HK-2 (cell line): Measurements from ENCODE around the gene PTGES2.
A peak's percentile ranks its signal among the peaks of the same experiment; 100 is the strongest.
"Not testable (repeated sequence)": the region's sequence is repeated elsewhere in the genome, so short reads cannot be mapped to it uniquely, and the experiment has no call there.

Source experiments
- DNase-seq: peaks from one replicate; pipeline ENCODE4 v3.0.0-alpha.2; 2018; ENCODE audit not compliant: unreplicated experiment

Gene PTGES2

DNA sequence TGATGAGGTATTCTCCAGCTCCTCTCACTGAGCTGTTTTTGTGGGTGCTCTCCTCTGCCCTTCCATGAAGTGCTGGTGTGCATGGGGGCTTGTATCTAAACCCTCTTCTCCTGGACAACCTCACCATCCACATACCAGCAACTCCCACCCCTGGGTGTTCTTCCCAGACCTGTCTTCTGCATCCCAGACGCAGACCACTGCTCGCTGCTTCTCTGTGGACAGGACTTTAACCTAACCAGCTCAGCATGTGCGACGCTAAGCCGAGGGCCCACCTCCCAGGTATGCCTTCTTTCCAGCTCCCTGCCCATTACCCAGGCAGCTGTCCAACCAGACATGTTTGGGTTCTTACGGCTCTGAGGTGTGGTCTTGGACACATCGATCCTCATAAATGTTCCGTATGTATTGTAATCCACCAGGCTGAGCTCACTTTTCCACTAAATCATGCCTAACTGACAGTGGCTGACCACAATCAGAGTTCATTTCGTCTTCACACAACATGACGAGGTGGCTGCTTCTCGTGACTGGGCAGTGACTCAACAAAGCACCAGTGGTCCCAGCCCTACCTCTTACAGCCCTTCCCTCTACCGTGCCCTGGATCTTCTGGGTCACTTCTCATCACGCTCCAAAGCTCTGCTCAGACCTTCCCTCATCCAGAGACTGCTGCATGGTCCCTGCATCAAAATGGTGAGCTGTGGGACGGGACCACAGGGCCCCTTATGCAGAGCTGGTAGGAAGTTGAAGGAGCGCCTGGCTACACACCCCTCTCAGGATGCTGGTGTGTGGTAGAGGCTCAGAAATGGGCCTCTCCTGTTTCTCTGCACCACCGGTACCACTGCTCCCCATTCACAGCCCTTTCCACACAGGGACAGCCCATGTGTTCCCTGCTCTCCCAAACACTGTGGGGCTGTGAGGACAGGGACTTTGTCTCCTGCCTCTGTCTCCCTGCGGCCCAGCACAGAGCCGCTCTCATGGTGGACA lies 9.6 kb upstream of the PTGES2 start:
- DNase-seq, result peak; percentile 72

DNA sequence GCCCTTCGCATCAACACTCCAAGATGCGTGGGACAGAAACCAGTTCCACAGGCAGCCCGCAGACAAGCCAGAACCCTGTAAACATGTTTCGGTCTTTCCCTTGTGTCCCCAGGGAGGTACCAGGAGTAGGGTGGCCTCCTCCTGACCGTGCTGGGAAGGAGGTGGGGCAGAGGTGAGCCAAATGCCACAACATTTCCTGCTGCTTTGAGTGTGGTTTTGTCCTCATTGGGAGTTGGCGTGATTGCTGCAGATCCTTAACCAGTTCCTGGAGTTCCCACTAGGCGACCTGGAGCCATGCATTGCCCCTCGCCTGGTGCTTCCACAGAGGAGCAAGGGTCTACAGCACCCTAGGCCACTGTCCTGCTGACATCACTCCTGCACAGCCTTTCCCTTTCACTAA lies 8.0 kb upstream of the PTGES2 start:
- DNase-seq, result not testable (repeated sequence)

DNA sequence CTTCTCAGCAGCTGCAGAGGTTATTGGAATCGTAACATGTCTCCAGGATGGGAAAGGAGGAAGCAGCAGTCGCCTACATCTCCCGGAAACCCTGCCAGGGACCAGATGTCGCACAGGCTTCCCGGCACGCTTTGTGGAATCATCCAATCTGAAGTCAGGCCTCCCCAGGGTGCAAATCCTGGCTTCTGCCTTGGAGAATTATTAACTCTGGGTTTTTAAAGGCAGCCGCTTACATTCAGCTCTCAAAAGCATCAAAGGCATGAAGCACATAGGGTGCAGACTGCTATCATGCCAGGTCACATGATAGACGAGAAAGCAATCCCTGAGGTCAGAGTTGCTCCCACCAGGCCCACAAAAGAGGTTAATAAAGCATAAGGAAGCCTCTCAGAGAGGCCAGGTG lies 4.6 kb upstream of the PTGES2 start:
- not testable (repeated sequence) for DNase-seq

DNA sequence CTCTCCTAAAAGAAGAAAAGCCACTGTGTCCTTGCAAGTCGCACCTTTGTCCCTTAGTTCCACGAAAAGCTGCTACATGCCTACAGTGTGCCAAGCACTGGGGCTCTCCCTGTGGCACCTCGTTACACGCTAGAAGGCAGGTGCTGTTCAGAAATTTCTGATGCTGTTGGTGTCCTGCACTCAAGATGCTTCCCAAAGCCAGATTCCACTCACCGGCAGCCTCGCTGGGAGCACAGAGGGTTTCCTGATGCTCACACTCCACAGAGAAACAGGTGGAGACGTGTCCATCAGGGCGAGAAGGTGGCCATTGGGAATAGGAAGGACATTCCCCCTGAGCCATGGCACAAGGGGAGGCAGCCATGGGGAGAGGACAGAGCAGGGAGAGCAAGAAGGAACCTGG lies 3.8 kb upstream of the PTGES2 start:
- DNase-seq, result not testable (repeated sequence)

DNA sequence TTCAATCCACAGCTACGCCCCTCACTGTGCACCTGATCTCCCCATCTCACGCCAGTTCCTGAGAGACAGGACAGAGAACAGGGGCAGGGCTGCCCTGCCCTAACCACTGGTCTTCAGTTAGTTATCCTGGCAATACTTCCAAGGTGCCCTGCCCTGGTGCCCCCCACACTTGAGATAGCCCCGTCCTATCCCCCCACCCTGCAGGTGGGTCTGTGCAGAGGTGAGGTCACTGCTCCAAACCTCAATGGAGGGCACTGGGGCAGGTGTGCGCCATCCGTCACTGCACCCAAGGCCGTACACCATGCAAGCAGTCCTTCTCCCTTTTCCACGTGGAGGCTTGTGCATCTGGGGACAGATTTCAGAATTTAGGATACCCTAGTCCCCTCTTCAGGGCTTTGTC lies 3.1 kb upstream of the PTGES2 start:
- DNase-seq, result not testable (repeated sequence)

DNA sequence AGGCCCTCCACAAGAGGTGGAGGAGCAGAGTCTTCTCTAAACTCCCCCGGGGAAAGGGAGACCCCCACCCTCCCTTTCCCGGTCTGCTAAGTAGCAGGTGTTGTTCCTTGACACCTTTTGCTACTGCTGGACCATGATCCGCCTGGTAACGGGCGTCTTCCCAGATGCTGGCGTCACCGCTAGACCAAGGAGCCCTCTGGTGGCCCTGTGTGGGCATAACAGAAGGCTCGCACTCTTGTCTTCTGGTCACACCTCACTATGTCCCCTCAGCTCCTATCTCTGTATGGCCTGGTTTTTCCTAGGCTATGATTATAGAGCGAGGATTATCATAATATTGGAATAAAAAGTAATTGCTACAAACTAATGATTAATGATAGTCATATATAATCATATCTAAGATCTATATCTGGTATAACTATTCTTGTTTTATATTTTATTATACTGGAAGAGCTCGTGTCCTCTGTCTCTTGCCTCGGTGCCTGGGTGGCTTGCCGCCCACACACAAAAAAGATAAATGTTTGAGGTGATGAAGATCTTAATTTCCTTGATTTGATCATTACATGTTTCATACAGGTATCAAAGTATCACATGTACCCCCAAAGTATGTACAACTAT lies 2.6 kb upstream of the PTGES2 start:
- not testable (repeated sequence) for DNase-seq

DNA sequence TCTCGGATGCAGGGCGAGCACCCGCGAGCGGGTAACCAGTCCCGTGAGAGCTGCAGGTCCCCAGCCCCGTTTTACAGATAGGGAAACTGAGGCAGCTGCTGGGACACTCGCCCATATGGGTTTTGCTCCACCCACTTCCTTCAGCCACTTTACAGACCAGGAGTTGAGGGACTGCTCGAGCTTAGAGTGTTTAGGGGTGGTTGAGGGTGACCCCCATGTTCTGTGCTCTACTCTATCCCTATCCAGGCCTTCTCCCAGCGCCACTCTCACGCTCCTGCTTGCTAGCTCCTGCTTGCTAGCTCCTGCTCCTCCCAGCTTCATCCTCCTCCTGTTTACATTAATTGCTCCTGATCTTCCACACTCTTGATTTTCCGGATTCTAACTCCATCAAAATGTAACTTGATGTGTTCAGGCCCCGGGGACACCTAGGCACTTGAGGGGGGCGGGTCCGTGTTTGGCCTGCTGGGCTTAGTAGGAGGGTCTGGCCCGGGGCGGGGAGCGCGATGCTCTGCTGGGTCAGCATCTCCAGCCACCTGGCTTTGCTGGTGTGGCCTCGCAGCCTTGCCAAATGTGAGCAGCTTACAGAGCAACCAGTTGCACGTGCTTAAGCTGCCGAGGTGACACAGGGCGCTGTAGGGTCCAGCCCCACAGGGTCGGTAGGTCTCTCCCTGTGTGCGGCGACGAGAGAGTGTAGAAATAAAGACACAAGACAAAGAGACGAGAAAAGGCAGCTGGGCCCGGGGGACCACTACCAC lies 1.5 kb upstream of the PTGES2 start:
- no peak for DNase-seq

GRCh38 chr9:128127990-128128835 lies 684 bp upstream of the PTGES2 start:
- DNase-seq, result peak; percentile 88

- no peak for DNase-seq
Observed at GRCh38 chr9:128125580-128126354, 1.8 kb downstream of the PTGES2 start.

DNA sequence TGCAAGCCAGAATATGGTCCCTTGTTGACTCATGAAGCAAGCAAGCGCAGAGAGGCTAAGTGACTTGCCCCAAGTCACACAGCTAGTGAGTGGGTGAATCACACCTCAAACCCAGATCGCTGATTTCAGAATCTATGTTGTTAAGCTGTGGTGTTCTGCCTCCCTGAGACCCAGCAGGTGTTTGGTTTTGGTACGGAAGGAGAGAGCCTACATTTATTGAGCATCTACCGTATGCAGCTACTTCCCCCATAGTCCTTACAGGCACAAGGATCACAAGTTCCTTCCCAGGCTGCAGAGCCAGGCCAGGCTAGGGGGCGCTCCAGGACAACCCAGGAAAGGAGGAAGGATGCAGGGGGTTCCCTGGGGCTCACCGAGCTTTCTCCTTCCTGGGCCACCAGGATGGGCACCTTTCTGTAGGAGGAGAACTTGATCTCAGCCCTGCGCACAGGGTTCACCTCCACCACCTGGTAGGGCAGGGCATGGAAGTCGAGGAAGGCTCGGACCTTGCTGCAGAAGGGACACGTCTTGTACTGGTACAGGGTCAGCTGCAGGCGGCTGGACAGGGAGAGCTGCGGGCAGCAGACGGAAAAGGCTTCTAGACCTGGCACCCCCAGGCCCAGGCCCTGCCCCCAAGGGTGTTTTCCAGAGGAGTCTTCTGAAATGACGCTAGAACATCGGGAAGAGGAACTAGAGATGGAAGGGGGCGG lies 2.5 kb downstream of the PTGES2 start:
- peak; percentile 44 for DNase-seq

DNA sequence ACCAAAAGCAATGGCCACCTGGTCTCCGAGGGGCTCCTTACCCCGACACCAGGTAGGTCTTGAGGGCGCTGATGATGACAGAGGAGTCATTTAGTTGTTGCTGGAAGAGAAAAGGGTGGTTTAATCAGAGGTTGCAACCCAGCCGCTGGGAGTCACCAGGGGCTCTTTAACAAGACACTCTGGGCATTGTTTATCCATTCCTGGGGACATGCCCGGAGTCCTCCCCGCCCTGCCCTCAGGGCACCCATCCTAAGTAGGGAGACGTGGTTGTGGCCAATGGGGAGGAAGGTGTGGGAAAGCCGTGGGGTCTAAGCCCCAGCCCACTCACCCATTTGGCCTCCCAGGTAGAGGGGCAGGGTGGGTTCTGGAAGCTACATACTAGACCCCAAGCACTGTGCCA lies 3.1 kb downstream of the PTGES2 start:
- no peak for DNase-seq

GRCh38 chr9:128123451-128124080 lies 4.0 kb downstream of the PTGES2 start:
- no peak for DNase-seq

DNA sequence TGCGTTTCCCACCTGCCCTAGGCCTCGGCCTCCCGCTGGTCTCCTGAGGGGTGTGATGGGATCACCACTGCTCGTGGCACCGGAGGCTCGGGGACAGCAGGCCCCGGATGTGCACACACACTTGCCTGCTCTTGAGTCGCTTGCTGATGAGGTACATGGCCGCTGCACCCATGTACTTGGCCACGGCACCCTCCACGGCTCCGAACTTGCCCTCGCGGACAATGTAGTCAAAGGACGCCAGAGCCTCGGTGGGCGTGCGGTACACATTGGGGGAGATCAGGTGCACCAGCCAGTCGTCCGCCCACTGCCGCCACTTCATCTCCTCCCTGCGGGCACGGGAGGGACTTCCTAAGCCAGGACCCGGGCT lies 4.7 kb downstream of the PTGES2 start:
- no peak for DNase-seq

GRCh38 chr9:128121924-128122808 lies 5.4 kb downstream of the PTGES2 start:
- DNase-seq, result no peak

GRCh38 chr9:128121466-128121810 lies 6.1 kb downstream of the PTGES2 start:
- no peak for DNase-seq

DNA sequence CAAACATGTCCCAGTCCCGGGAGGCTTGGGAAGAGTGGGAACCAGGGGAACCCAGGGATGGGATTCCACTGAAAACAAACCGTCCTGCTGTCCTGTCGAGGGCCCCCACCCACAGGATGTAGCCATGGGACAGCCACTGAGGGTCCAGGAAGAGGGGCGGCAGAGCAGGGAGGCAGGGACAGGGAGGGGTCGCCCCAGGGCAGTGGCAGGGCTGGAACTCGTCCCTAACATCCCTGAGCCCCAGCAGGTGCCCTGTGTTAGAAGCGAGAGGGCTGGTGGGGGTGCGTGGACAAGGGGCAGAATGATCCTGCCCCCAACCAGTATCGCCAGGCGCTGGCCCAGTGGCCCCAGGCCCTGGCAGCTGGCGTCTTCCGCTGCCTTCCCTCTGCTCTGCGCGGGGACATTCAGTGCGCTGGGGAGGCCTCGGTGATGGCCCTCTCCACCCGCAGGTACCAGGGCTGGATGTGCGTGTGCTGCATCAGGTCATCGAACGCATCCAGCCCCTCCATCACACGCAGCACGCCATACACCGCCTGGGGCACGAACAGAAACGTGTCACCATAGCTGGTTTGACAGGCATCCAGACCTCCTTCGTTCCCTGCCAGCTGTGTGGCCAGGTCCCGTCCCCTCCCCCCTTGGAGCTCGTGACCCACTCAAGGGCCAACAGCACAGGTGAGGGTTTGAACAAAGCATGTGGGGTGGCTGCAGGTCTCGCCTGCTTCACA lies 6.6 kb downstream of the PTGES2 start:
- no peak for DNase-seq

DNA sequence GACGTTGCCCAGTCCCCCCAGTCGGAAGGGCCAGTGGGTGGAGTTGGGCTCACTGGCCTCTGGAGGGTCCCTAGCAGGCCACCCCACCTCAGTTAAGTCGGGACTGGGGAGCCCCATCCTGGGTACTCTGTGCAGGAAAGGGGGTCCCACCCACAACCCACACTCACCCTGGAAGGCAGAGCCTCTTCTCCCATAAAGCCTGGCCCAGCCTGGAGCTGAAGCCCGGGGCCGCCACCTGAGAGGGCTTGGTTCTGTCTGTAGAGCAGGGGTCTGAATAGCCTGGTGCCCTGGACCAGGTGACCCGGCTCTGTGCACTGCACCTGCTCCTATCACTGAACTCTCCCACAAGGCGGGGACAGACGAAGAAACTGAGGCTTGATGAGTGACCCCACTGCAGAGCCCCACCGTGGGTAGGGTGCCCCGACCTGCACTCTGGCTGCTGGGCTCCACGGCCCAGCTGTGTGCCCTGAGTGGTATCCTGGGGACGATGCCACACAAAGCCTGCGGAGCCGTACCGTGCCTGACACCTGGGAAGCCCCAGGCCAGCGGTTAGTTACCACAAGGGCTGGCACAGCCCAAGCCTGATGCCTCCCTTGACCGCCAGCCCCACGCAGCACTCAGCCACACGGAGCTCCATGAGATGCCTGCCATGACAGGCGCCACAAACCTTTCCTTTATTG lies 7.3 kb downstream of the PTGES2 start:
- DNase-seq, result no peak
